ENCODE data around the gene RUNX2. TPM values are rescaled to one million over a fixed set of nuclear protein-coding genes. Genes with fewer than 3 reads are reported as not detected.
"Not testable (repeated sequence)": the region's sequence is repeated elsewhere in the genome, so short reads cannot be mapped to it uniquely, and the experiment has no call there.

RUNX2 gene
- total RNA-seq, 1 experiment from 2014 or later: 6.8 TPM

DNA sequence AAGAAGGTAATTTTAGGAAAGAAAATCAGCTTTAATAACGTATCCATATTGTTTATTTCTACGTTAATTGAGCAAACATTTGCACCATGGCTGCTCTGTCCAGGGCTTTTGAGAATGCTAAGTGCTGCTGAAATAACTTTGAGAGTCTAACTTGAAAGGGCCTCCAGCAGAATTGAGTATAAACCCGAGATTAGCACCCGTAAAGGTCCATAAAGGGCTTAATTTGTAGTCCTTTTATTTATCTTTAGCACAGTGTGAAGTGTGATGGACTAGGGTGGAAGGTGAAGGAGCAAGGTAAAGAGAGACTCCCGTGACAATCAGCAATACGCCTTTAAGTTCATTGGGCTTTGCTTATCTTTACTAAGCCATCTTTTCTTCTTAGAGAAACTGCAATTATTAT, 127.3 kb downstream of the RUNX2 start:
- no peak for DNase-seq (ENCODE audit: low spot score)

- DNase-seq (ENCODE audit: low spot score): no peak
These were observed 129.0 kb downstream of the RUNX2 start for GRCh38 chr6:45457141-45457540.

- DNase-seq (ENCODE audit: low spot score): no peak
These were observed 130.5 kb downstream of the RUNX2 start for GRCh38 chr6:45458672-45459071.

- DNase-seq (ENCODE audit: low spot score): no peak
These were observed 132.0 kb downstream of the RUNX2 start for GRCh38 chr6:45460166-45460565.

- no peak for DNase-seq (ENCODE audit: low spot score)
These were observed 133.4 kb downstream of the RUNX2 start for GRCh38 chr6:45461486-45461885.

- no peak for DNase-seq (ENCODE audit: low spot score)
These were observed 134.3 kb downstream of the RUNX2 start for GRCh38 chr6:45462190-45463134.

DNA sequence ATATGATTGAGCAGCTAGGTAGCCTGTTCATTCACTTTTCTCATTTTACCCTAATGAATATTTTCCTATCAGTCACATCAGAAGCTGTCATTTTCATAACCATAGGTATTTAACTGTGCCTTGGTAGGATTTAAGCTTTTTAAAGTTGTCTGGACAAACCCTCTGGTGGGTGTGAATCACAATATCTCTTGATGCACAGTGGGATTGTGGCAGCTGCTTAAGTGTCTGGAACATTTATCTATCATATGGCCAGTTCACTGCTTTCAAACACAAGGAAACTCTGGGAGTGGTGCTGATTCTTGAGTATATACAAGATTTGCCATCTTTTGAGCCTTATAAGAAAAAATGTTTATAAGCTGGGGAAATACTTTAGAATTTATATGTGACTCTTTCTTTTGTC, 136.6 kb downstream of the RUNX2 start:
- no peak for DNase-seq (ENCODE audit: low spot score)

DNA sequence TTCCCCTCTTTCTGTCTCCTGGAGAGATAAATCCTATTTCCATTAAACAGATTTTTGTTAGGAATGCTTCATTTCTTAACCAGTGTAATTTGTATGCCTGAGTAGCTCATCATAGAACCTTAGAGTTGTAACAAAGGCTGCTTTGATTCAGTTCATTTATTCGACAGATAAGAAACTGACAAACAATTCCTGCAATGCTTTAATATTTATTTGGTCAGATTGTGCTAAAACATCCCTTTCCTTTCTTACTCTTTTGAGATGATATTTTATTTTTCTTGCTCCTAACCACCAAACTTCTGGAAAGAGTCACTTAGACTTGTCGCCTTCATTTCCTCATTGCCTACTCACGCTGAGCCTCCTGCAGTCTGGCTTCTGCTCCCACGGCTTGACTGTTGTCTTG, 138.6 kb downstream of the RUNX2 start:
- DNase-seq (ENCODE audit: low spot score): no peak

- not testable (repeated sequence) for DNase-seq (ENCODE audit: low spot score)
These were observed 139.3 kb downstream of the RUNX2 start for GRCh38 chr6:45467417-45467816.

- no peak for DNase-seq (ENCODE audit: low spot score)
These were observed 139.7 kb downstream of the RUNX2 start for GRCh38 chr6:45467853-45468252.

GRCh38 chr6:45469663-45470062, 141.5 kb downstream of the RUNX2 start:
- no peak for DNase-seq (ENCODE audit: low spot score)

- DNase-seq (ENCODE audit: low spot score): no peak
These were observed 142.1 kb downstream of the RUNX2 start for GRCh38 chr6:45470131-45470738.

GRCh38 chr6:45472382-45472781, 144.3 kb downstream of the RUNX2 start:
- no peak for DNase-seq (ENCODE audit: low spot score)

DNA sequence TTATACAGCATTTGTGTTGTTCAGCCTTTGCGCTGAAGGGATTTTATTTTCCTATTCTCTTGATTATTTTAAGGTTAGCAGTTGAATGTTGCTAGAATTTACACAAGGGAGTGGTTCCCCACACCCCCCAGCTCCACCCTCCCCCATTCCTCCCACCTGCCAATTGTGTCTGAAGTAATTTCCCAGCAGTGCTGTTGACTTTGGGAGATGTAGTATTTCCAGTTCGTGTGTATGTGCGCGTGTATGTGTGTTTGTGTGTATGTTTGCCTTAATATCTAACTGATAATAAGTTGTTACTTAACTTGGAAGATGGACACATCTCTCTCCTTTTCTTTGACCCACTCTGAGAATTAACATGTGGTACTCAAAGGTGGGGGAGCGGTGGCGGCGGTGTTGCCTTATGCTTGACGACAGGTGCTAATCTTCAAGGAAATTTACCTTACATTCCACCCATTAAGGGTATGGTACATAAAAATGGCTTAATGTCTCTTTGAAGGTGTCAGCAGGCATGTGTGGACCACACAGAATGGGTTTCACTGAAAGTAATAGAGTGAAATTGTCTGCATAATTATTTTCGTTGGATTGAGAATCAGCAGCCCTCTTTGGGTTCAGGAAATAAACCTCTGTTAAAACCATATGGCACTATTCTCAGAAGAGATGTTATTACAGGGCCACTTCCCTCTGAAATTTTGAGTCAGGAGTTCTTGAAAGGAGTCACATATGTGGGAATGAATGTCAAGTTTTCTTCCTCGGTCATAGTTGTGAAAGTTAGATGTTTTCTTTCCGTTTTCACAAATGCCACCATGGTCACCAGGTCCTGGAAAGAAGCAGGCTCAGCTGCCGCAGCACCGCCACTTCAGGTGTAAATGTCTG, 145.2 kb downstream of the RUNX2 start:
- peak; percentile 54 for DNase-seq (ENCODE audit: low spot score)

GRCh38 chr6:45474376-45474775, 146.2 kb downstream of the RUNX2 start:
- no peak for DNase-seq (ENCODE audit: low spot score)

DNA sequence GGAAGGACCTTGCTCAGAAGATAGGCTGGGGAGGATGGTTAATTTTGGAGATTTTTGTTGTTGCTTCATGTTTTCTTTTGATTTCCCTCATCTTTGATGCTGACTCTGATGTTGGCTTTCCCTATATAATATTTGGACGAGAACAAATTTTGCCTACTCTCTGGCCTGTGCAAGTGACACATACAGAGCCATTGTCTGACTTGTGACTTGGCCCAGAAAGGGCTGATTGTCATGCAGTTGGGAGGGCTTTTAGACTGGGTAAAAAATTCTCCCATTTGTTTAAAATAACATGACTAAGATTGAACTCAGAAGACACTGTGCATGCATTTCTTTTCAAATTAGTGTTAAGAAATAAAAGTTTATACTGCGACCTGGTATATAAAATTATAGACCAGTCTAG, 148.2 kb downstream of the RUNX2 start:
- DNase-seq (ENCODE audit: low spot score): no peak

- no peak for DNase-seq (ENCODE audit: low spot score)
These were observed 149.1 kb downstream of the RUNX2 start for GRCh38 chr6:45477278-45477677.

GRCh38 chr6:45477790-45478189, 149.7 kb downstream of the RUNX2 start:
- DNase-seq (ENCODE audit: low spot score): peak; percentile 58

DNA sequence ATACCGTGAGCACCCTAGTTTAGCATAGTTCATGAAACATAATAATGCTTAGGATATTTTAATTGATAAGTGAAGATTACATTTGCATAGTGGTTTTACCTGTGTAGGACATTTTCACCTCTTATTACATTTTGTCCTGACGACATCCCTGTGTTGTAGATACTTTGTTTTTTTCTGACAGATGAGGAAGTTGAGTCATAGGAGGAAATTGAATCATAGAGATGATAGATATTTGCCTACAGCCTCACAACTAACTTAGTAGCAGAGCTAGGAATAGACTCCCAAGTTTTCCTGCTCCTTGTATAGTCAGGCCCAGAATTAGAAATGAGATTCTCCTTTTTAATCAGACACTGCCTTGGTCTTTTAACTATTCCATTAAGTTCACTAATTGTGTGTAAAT, 150.1 kb downstream of the RUNX2 start:
- peak; percentile 47 for DNase-seq (ENCODE audit: low spot score)

DNA sequence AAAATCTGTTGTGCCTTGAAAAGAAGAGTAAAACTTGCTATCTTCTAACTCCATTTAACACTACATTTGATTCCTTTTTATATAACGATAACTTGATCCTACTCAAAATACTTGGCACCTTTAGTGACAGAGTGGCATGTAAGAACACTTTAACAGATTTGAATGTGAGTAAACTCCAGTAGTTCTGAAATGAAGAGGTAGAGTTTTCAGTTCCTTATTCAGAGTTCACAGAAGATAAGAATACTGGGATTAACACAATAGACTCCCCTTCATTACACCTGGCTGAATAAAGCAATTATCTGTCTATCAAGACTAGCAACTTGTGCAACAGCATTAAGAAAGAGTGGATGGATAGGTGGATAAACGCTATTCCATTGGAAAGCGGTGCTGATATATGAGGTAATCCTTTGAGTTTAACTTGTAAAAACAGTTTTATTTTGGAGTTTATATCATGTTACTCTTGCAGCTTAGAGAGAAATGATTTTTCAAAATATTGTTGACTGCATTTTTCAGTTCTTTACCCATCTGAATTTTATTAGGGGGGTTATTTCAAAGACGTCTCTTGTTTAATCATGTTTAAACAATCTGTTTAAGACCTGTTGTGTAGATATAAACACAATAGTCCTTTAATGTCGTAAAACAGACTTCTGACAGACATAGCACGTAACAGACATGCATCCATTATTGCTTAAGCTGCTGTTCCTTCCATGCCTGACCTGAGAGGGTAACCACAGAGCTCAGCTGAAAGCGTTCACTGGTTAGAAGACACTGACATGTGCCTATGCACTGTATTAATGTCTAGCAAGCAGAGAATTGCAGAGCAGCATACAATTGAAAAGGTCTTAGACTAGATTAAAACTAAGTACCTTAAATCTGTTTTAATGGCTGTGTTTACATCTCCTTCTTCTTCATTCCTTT, 152.0 kb downstream of the RUNX2 start:
- DNase-seq (ENCODE audit: low spot score): no peak

All from HT-29 (cell line).